Dermis microvascular lymphatic vessel endothelial cell (primary cell): ENCODE data around the gene SLC6A7. TPM values are rescaled to one million over a fixed set of nuclear protein-coding genes. Genes with fewer than 3 reads are reported as not detected.

Source experiments
- DNase-seq, 2 donors: peaks; one replicate each; pipeline versions ENCODE4 v3.0.0 to v3.0.0-alpha.2; 2010; ENCODE audit warnings: low read depth in 2 of 2
- total RNA-seq: library from RNA; depleted of rRNA; stranded (reverse); fragments of >200 nt; gene quantifications from 2 replicates; pipeline ENCODE4 v1.2.1, GENCODE V29; 2014

Gene SLC6A7
- not detected in 2 replicates for total RNA-seq

DNA sequence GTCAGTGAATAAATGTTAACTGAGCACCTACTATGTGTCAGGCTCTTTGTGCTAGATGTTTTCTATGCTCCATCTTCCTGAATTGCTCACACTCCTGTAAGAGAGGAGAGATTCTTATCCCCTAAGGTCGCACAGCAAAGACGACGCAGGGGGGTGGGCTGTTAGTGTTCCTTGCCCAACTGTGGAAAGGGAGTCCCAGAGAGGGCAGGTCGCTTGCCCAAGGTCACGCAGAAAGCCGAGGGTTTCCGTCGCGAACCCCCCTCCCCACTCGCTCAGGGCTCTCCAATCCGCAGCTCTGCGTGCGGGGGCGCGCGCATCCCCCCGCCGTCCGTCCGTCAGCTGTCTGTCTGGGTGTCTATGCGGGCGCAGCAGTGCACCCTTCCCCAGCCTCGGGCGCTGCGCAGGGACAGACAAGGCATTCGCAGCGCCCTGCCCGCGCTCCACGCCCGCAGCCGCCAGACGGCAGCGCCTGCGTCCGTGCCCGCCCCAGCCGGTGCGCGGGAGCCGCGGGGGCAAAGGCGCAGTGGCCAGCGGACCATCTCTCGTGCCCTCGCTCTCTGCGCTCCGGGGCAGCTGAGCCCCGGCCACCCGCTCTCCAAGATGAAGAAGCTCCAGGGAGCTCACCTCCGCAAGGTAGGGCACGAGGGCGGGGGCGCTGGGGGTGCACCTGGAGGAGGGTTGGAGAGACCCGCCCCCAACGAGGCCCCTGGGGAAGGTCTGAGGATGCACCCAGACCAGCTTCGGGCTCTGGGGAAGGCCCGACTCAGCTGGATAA is at the start of gene SLC6A7:
Gene SLC6A7, plus strand, starts transcription at position 335 of the 775 bp plus-strand sequence. Its CDS starts 266 bp downstream, at position 601.
- DNase-seq, result no peak

DNA sequence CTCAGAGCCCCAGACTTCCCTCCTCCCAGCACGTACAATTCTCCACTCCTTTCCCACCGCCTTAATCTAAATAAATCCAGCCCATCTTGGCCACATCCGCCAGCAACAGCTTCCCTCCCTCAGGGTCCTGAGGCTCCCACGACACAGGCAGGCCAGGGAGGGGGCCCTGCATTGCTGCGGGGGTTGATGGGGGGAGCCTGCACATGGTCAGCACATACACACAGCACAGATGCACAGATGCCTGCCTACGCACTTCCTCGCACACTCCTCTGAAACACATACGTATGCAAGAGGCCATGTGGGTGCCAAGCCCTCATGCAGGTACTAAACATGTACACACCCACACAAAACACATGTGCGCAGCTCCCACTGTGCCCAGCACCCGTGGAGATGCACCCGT is 49.0 kb upstream of the SLC6A7 start:
- DNase-seq, result no peak

DNA sequence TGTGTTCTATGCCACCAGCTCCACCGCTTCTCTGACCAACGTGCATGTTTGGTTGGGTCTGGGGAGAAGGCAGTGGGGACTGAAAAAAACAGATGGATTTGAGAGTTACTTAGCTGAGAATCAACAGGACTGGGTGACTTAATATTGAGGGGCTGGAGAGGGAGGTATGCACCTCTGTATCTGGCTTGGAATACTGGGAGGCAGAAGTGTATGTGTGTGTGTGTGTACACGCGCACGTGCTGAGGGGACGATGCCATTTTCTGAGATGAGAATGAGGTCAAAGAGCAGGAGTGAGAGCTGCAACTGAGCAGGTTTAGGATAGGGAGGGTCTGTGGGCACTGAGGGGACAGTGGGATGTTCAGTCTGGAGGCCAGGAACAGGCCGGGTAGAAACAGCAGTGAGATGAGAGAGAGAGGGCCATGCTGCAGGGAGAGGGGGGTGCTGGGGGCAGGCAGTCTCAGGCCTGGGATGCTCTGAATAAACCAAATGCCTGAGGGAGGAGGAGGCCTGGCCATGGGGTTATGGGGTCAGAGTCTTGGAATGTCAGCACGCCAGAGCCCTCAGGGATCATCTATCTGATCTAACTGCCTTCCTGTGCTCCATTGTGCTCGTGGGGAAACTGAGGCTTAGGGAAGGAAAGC is 48.2 kb upstream of the SLC6A7 start:
- DNase-seq, result no peak

DNA sequence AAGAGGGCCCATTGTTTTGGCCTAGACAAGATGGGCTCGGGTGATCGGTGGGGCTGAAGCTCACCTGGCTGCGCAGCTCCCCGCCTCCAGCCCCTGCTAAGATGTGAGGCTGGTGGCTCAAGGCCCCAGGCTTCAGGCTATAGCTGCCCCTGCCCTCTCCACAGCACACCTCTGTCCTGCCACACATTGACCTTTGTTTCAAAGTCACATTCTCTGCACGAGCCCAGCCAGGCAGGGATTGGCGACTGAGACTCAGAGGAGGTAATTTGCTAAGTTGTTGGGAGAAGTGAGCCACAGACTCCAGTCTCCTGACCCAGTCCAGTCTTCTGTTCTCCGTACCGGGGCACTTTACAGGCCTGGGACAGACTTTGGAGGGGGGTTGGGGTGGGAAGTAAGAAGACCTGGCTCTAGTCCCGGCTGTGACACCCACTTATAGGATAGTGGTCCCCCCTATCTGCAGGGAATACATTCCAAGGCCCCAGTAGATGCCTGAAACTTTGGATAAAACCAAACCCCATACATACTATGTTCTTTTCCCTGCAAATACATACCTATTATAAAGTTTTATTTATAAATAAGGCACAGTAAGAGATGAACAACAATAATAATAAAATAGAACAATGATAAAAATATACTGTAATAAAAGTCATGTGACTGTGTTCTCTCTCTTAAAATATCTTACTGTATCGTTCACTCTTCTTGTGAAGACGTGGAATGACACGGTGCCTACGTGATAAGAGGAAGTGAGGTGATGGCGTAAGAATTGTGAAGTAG is 47.5 kb upstream of the SLC6A7 start:
- no peak for DNase-seq

DNA sequence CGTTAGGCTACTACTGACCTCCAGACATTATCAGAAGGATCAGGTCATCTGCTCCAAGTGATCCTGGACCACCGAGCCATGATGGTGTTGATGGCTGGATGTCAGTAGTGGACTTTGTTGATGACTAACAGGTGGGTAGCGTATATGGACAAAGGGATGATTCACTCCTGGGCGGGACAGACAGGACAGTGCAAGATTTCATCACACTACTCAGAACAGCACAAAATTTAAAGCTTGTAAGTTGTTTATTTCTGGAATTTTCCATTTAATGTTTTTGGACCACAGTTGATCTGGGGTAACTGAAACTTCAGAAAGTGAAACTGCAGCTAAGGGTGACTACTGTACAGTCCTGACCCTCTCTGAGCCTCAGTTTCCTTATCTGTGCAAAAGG is 46.9 kb upstream of the SLC6A7 start:
- peak; percentile 73 to 87 for DNase-seq

GRCh38 chr5:150143350-150144245 is 46.3 kb upstream of the SLC6A7 start:
- DNase-seq, result peak in 1 of 2 donors; percentile 60

DNA sequence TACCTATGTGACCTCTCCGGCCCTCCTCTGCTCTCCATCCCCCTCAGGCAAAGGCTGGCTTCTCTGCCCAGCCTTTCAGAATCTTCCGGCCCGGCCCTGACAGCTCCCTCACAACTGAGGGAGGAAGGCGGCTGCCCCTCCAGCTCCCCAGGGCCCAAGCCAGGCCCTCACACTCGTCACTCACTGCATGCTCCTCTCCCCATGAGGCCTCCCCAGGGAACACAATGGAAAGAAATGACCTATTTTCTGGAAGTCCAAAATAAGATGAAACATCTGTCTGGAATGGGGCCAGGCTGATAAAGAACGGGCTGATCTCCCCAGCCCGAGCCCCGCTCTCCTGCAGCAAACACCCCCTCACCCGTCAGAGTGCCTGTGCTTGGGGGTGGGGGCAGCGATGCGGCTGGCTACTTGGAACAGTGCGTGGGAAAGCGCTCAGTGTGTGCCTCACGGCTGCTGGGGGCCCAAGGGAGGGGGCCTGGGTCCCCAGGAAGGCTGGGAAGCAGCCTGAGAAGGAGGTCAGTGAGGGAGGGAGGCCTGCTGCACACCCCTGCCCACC is 45.5 kb upstream of the SLC6A7 start:
- DNase-seq, result no peak

- no peak for DNase-seq
Observed at GRCh38 chr5:150144879-150145278, 45.0 kb upstream of the SLC6A7 start.

- DNase-seq, result no peak
Observed at GRCh38 chr5:150146235-150146634, 43.6 kb upstream of the SLC6A7 start.

GRCh38 chr5:150146862-150147601 is 42.8 kb upstream of the SLC6A7 start:
- DNase-seq, result no peak

DNA sequence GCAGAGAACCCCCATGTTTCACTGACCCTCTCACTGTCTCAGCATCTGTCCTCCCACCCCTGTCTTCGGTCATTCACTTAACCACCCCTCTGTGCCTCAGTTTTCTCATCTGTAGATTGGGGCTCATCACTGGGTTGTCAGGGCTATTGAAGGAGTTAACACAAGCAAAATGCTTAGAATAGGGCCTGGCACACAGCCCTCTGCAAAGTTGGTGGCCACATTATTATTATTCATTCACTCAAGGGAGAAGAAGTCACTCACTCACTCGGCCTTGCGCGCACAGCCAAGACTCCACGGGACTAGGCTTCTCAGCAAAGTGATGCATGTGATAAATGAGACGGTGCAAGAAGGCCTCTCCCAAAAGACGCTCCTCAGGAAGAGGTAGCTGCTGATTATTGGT is 42.2 kb upstream of the SLC6A7 start:
- DNase-seq, result no peak

DNA sequence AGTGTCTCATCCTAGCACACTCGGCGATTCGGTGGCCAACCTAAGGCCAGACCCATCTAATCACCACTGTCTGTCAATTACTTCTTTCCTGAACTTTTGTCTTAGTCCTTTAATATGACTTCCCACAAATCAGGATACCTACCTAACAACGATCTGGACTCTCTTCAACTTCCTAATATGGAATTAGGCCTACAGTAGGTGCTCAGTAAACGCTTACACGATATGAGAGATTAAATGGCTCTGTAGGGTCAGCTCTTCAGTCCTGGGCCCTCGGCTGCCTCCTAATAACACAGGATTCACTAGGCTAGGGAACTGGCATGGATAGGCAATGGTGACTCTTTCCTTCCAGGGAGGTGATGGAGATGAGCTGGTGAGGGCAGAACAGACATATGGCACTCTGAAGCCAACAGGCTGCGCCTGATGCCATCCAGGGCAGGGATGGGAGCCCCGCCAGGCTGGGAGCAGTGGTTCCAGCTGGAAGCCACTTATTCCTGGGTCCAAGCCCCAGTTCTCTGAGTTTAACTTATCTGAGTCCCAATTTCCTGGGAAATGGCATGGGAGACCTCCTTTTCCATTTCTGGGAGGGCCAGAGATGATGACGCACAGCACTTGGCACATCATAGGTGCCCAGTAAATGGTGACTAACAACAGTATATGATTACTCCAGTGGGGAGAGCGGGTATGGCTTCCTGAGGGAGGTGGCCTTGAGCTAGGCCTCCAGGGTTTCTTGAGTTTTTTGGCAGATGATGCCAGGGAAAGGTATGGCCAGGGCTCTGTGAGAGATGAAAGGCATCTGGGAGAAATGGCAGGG is 41.5 kb upstream of the SLC6A7 start:
- DNase-seq, result no peak

DNA sequence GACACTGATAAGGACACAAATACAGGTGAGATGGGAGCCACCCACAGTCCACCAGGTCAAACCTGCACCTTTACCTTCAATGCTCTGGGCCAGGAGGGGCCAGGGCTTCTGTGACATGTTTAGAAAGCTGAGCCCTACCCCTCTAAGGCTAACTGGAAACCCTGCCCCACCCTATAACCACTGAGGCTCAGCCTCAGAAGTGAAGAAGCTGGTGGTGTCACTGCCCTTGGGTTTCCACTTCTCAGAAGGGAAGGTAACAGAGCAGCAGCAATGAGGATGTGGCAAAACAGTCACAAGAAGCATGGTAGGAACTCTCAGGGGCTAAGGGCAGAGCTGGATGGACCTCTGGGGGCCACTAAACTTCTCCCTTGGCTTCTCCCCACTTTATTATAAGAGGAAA is 40.2 kb upstream of the SLC6A7 start:
- DNase-seq, result no peak

DNA sequence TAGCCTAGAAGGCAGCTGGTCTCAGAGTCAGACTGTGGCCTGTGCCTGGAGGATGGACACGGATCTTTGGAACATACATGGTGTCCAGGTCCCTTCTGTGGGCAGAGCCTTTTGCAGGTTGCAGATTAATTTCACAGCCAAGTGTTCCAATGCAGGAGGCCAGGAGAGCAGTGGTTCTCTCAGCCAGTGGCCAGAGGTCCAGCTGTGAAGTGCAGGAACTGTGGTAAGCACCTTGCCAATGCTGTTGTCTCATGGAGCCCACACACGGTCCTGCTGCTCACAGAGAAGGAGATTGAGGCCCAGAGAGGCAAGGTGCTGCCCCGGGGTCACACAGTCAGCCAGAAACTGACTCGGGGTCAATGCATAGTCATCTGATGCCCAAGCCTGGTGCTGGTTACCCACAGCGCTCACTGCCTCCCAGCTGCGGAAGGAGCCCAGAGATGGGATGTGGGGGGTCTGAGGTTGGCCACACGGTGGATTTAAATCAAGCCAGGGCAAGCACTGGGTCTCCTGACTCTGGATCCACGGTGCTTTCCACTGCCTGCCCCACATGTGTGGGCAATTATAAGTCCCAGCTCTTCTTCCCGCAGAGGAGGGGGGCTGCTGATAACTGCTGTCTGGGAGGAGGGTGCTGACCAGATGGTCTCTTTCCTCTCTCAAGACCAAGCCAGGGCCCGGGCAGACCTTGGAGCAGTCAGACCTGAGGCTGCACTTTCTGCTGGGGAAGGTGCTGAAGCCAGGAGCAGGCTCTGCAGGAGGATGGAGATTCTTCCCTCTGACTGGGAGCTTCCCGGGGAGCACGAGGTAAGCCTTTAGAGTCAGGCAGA is 37.0 kb upstream of the SLC6A7 start:
- no peak for DNase-seq

DNA sequence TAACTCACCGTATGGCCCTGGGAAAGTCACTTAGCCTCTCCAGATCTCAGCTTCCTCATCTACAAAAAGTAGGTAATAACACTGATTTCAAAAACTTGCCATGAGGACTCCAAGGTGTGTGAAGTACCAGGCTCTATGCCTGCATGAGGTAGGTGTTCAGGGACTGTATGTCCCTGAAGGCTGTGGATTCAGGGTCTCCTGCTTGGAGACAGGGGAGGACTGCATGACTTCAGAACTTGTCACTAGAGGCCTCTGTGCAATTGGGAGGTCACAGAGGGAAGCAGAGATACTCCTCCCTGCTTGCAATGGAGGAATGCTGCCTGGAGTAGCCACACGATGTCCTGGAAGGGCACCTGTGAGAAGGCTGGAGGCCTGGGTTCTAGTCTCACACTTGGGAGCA is 36.4 kb upstream of the SLC6A7 start:
- no peak for DNase-seq

- DNase-seq, result no peak
Observed at GRCh38 chr5:150153957-150154617, 35.8 kb upstream of the SLC6A7 start.

GRCh38 chr5:150154618-150155128 is 35.2 kb upstream of the SLC6A7 start:
- no peak for DNase-seq
